T-helper 2 cell treated with Interferon-gamma antibody and Interleukin-4, amounts not matched to agents 100 ng/mL and 5 ng/mL, for 36 hours (primary cell): ENCODE results near the gene KPNA3. TPM values are rescaled to one million over a fixed set of nuclear protein-coding genes. Genes with fewer than 3 reads are reported as not detected.
"Not testable (repeated sequence)": the region's sequence is repeated elsewhere in the genome, so short reads cannot be mapped to it uniquely, and the experiment has no call there.

Source experiments
- intact Hi-C: fragments of 100-400 bp; cut with micrococcal nuclease; formaldehyde crosslinking; loops from one replicate; pipeline ENCODE4 v1.15.1; 2023
- total RNA-seq: library from RNA; stranded (reverse); gene quantifications from 2 replicates; pipeline ENCODE4 v1.2.3, GENCODE V29; 2022

KPNA3 gene
- total RNA-seq, 1 donor from 2014 or later: 42.4 TPM

GRCh38 chr13:49754146-49754545 is 38.3 kb downstream of the KPNA3 start:
- intact Hi-C loops: no loop called here

- intact Hi-C loops: no loop called here
These were observed 42.6 kb downstream of the KPNA3 start for GRCh38 chr13:49749848-49750247.

GRCh38 chr13:49746111-49746510 is 46.4 kb downstream of the KPNA3 start:
- intact Hi-C loops: no loop called here

- intact Hi-C loops: no loop called here
These were observed 51.6 kb downstream of the KPNA3 start for GRCh38 chr13:49740870-49741269.

- intact Hi-C loops: no loop called here
These were observed 52.8 kb downstream of the KPNA3 start for GRCh38 chr13:49739498-49740187.

- intact Hi-C loops: no loop called here
These were observed 59.1 kb downstream of the KPNA3 start for GRCh38 chr13:49733181-49733951.

- intact Hi-C loops: no loop called here
These were observed 60.7 kb downstream of the KPNA3 start for GRCh38 chr13:49731766-49732165.

GRCh38 chr13:49716615-49717014 is 75.9 kb downstream of the KPNA3 start:
- intact Hi-C loops: no loop called here

GRCh38 chr13:49714757-49715156 is 77.7 kb downstream of the KPNA3 start:
- intact Hi-C loops: no loop called here

GRCh38 chr13:49711218-49711863 is 81.1 kb downstream of the KPNA3 start:
- intact Hi-C loops: no loop called here

GRCh38 chr13:49704264-49704663 is 88.2 kb downstream of the KPNA3 start:
- intact Hi-C loops: not testable (repeated sequence)

GRCh38 chr13:49701491-49701890 is 91.0 kb downstream of the KPNA3 start:
- intact Hi-C loops: no loop called here

- intact Hi-C loops: no loop called here
These were observed 95.0 kb downstream of the KPNA3 start for GRCh38 chr13:49697468-49697867.

GRCh38 chr13:49694446-49694845 is 98.0 kb downstream of the KPNA3 start:
- intact Hi-C loops: loop anchor here (5.0 kb wide), 3 partner anchors 243 to 1218 kb away; partner anchors contain the start of genes CAB39L, SETDB2 and SPRYD7

GRCh38 chr13:49693877-49694276 is 98.6 kb downstream of the KPNA3 start:
- intact Hi-C loops: loop anchor here (5.0 kb wide), 3 partner anchors 243 to 1218 kb away; partner anchors contain the start of genes CAB39L, SETDB2 and SPRYD7

GRCh38 chr13:49693191-49693733 is 99.2 kb downstream of the KPNA3 start:
- intact Hi-C loops: loop anchor here (5.0 kb wide), 3 partner anchors 244 to 1219 kb away; partner anchors contain the start of genes CAB39L, SETDB2 and SPRYD7

GRCh38 chr13:49690995-49691784 is 101.3 kb downstream of the KPNA3 start, which contains the start of gene EBPL:
Gene EBPL, minus strand, starts transcription at chr13:49691486. Its CDS starts 62 bp downstream, at chr13:49691424.
- intact Hi-C loops: loop anchor here (1.0 to 5.0 kb wide), 4 partner anchors 101 to 1221 kb away; partner anchors contain the start of genes CAB39L, KPNA3, SETDB2 and SPRYD7

- intact Hi-C loops: loop anchor here (5.0 kb wide), 3 partner anchors 247 to 1222 kb away; partner anchors contain the start of genes CAB39L, SETDB2 and SPRYD7
These were observed 102.1 kb downstream of the KPNA3 start for GRCh38 chr13:49690133-49690994.

GRCh38 chr13:49683489-49683888 is 109.0 kb downstream of the KPNA3 start:
- intact Hi-C loops: no loop called here
